Measurements from ENCODE around the gene PDE3B. TPM values are rescaled to one million over a fixed set of nuclear protein-coding genes. Genes with fewer than 3 reads are reported as not detected.

Gene PDE3B
- total RNA-seq, 1 donor from 2014 or later, result 24.3 TPM

GRCh38 chr11:14891143-14892035, 247.8 kb downstream of the PDE3B start:
- peak; percentile 86 for DNase-seq (ENCODE audit: low read depth, low spot score)
- Mint-ChIP-seq H3K9me3 (no peaks in the 10 kb centered on the region), H3K4me3 (peak overlapping the region; percentile 93), H3K27me3 (ENCODE audit: low read depth) (no peaks in the 10 kb centered on the region), H3K36me3 (ENCODE audit: low read depth) (no peaks in the 10 kb centered on the region), H3K4me1 (peaks cover 25% of the 10 kb centered on the region), H3K27ac (ENCODE audit: unreplicated experiment) (peak overlapping the region; percentile 87)
- TF ChIP-seq, protein P1, sequence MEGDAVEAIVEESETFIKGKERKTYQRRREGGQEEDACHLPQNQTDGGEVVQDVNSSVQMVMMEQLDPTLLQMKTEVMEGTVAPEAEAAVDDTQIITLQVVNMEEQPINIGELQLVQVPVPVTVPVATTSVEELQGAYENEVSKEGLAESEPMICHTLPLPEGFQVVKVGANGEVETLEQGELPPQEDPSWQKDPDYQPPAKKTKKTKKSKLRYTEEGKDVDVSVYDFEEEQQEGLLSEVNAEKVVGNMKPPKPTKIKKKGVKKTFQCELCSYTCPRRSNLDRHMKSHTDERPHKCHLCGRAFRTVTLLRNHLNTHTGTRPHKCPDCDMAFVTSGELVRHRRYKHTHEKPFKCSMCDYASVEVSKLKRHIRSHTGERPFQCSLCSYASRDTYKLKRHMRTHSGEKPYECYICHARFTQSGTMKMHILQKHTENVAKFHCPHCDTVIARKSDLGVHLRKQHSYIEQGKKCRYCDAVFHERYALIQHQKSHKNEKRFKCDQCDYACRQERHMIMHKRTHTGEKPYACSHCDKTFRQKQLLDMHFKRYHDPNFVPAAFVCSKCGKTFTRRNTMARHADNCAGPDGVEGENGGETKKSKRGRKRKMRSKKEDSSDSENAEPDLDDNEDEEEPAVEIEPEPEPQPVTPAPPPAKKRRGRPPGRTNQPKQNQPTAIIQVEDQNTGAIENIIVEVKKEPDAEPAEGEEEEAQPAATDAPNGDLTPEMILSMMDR (conservative IDR thresholded peaks at IDR 0.05), result no peak

DNA sequence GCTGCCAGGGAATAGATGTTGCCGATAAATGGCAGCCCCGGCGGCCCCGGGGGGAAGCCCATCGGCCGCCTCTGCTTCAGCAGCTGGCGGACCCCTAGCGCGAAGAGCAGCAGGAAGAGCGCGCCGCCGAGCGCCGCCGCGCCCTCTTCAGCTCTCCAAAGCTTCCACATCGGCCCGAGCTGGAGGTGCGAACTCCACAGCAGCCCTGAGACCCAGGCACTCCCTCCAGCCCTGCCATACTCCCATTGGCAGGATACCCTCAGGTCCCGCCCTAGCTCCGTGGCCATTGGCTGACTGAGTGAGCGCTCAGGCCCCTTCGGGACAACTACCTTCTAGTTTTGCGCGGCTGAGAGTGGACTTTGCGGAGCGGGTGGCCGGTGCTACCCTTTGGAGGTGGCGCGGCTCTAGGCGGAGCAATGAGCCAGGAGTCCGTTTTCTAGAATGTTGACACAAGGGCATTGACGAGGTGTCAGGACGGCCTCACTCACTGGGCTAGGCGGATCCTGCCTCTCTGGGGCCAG, 248.5 kb downstream of the PDE3B start, which contains the start of gene CYP2R1:
Gene CYP2R1 (minus strand): TSS at position 196 of the 521 bp plus-strand sequence. CDS start 26 bp downstream, at position 170.
- peak; percentile 81 for DNase-seq (ENCODE audit: low read depth, low spot score)
- Mint-ChIP-seq H3K9me3 (no peaks in the 10 kb centered on the region), H3K27ac (ENCODE audit: unreplicated experiment) (peak within 1 kb of the TSS; percentile 87), H3K36me3 (ENCODE audit: low read depth) (no peaks in the 10 kb centered on the region), H3K4me1 (peaks cover 25% of the 10 kb centered on the region), H3K4me3 (peak within 1 kb of the TSS; percentile 93), H3K27me3 (ENCODE audit: low read depth) (no peaks in the 10 kb centered on the region)
- TF ChIP-seq, protein P1 (conservative IDR thresholded peaks at IDR 0.05), result no peak

GRCh38 chr11:14892577-14892976, 249.0 kb downstream of the PDE3B start:
- H3K27me3 Mint-ChIP-seq (ENCODE audit: low read depth), result no peaks in the 10 kb centered on the region
- TF ChIP-seq, protein P1 (conservative IDR thresholded peaks at IDR 0.05), result no peak
- no peak overlapping the region for H3K27ac Mint-ChIP-seq (ENCODE audit: unreplicated experiment)
- peak overlapping the region; percentile 87 for H3K4me3 Mint-ChIP-seq
- DNase-seq (ENCODE audit: low read depth, low spot score), result no peak
- H3K36me3 Mint-ChIP-seq (ENCODE audit: low read depth), result no peaks in the 10 kb centered on the region
- H3K9me3 Mint-ChIP-seq, result no peaks in the 10 kb centered on the region
- peaks cover 25% of the 10 kb centered on the region for H3K4me1 Mint-ChIP-seq

DNA sequence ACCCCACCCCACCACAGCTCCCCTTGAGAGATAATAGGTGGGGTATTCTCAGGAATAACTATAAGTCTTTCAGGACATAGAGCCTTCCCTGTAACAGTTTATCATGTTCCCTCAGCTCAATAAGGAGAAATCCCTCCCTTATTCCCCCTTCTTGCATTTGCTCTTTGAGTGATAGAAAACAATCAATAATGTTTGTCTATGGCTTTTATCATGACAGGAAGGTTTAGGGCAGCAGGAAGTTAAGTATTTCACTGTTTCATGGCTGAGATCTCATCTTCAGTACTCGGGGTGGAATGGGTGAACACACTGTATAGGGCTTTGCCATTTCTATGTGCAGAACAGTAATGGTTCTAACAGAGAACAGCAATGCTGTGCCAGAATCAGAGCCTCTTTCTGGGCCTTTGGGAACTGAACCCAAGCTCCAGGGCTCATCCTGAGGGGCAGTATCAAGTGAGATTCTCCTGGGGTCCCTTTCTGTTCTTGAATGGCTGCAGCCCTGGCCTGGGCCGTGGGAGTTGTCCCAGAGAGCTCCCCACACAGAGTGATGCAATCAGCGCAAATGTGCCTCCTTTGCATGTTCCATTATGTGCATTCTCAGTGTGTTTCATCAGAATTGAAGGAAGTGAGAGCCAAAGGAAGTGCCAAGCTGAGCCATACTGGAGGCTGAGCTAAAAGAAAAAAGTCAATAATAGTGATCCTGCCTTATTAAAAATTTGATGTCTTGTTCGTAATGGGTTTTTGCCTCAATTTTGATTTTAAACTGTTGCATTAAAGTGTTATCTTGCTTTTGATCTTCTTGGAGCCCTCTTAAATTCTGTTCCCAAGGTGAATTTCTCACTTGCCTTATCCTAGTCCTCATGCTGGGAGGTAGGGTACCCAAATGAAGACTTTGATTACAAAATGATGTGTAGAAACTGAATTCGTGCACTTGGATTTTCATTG, 251.3 kb downstream of the PDE3B start:
- no peak overlapping the region for H3K27ac Mint-ChIP-seq (ENCODE audit: unreplicated experiment)

More for the DNA sequence above, 251.3 kb downstream of the PDE3B start:
- TF ChIP-seq, protein P1 (conservative IDR thresholded peaks at IDR 0.05), result no peak
- DNase-seq (ENCODE audit: low read depth, low spot score), result no peak
- H3K36me3 Mint-ChIP-seq (ENCODE audit: low read depth), result no peaks in the 10 kb centered on the region
- H3K4me1 Mint-ChIP-seq, result peaks cover 13% of the 10 kb centered on the region
- H3K4me3 Mint-ChIP-seq, result peak overlapping the region; percentile 9
- H3K9me3 Mint-ChIP-seq, result no peaks in the 10 kb centered on the region
- no peaks in the 10 kb centered on the region for H3K27me3 Mint-ChIP-seq (ENCODE audit: low read depth)
